GM21360 (cell line): ENCODE measurements around the gene TGIF2.
"Not testable (repeated sequence)": the region's sequence is repeated elsewhere in the genome, so short reads cannot be mapped to it uniquely, and the experiment has no call there.

Source experiments
- ATAC-seq: cut with Tn5 transposase; IDR thresholded peaks from one replicate; pipeline ENCODE4 v1.9.1; 2021; ENCODE audit warnings: mild to moderate bottlenecking, moderate library complexity; ENCODE audit not compliant: unreplicated experiment

The TGIF2 gene

DNA sequence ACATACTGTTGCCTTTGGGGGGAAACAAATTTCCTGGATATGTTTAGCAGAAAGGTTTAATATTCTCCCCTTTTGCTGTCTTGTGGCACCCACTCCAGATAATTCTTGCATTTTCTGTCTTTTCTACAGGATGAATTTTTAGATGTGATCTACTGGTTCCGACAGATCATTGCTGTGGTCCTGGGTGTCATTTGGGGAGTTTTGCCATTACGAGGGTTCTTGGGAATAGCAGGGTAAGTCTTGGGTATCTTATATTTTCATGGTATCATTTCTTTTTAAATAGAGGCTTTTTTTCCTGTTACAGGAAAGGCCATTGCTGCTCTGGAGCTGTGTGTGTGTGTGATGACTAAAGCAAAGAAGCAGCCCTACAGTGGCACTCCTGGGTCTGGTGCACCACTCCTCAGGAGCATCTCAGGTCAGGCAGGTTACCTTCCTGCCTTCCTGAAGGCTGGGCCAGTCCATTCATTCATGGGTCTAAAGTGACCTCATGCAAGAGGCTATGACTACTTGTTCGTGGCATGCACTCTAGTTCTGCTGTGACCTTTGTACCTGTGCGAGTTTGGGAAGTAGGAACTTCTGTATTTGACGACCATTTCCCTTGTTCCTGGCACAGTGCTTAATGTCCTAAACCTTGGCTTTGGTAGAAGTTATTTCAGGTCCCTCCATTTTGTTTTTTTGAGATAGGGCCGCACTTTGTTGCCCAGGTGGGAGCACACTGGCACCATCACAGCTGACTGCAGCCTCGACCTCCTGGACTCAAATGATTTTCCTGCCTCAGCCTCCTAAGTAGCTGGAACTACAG, 34.4 kb downstream of the TGIF2 start:
- ATAC-seq: no peak

DNA sequence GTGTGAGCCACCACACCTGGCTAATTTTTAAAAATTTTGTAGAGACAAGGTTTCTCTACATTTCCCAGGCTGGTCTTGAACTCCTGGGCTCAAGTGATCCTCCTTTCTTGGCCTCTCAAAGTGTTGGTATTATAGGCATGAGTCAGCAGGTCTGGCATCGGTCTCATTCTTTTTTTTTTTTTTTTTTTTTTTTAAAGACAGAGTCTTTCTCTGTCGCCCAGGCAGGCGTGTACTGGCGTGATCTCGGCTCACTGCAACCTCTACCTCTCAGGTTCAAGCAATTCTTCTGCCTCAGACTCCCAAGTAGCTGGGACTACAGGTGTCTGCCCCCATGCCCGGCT, 35.0 kb downstream of the TGIF2 start:
- not testable (repeated sequence) for ATAC-seq

DNA sequence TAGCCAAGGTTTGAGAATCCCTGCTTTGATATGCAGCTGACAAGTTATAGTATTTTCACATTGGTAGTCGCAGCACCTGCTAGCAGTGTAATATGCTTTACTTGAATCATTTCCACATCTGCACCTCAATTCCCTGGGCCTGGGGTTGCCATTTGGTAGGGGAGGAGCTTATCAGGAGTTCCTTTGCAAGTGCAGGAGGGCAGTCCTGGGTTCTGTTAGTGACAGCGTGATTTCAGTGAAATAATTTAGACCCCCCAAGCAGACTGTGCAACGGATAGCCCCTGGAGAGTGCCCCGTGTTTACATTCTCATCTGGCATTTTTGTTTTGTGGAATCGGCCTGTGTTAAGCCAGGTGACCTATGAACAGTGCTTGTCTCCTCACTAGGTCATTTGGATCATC, 38.2 kb downstream of the TGIF2 start:
- ATAC-seq: no peak

GRCh38 chr20:36613974-36614373, 40.6 kb downstream of the TGIF2 start:
- no peak for ATAC-seq

DNA sequence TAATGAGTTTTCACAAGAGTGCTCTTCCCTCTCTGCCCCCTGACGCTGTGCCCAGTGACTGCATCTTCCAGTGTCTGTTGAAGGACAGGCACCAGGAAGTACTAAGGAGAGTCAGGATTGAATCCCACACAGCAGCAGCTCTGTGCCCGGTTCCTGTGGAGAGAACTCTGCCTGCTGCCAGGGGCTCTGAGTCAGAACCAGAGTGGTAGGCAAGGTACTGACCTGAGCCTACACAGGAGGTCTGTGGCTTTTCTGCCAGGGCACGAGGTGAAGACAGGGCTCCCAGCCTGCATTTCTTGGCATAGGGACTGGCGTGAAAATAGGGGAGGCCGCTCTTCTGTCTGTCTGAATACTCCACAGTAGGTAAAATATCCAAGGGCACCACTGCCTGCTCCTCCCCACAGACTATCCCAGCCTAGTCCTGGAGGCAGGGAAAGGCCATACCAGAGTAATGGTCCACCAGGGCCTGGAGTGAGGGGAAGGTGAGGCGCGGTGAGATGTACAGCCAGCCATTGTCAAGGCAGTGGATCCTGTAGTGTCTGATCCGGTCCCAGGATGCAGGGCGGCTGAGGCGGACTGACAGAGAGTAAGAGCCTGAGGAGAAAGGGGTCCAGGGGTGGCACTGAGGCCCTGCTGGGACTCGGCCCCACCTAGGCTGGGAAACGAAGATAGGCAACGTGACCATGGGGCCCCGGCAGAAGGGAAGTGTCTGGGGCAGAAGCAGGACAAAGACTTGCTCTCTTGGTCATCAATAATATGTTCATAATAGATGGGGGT, 41.6 kb downstream of the TGIF2 start:
- ATAC-seq: no peak

- no peak for ATAC-seq
These were observed 47.5 kb downstream of the TGIF2 start for GRCh38 chr20:36620917-36621316.

DNA sequence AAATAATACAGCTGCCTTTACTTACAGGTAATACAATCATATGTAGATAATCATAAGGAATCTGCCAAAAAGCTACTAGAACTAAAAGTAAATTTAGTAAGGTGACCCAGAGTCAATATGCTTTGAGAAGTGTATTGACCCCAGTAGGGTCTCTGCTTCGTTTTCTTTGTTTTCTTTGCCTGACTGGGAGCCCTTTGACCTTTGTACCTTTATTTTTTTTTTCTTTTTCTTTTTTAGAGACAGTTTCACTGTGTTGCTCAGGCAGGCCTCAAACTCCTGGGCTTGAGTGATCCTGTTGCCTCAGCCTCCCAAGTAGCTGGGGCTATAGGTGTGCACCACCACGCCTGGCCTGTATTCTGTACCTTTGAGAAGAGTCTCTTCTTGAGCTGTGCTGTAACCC, 50.0 kb downstream of the TGIF2 start:
- no peak for ATAC-seq

GRCh38 chr20:36624068-36624943, 50.9 kb downstream of the TGIF2 start:
- no peak for ATAC-seq

GRCh38 chr20:36624944-36625324, 51.5 kb downstream of the TGIF2 start:
- ATAC-seq: no peak

DNA sequence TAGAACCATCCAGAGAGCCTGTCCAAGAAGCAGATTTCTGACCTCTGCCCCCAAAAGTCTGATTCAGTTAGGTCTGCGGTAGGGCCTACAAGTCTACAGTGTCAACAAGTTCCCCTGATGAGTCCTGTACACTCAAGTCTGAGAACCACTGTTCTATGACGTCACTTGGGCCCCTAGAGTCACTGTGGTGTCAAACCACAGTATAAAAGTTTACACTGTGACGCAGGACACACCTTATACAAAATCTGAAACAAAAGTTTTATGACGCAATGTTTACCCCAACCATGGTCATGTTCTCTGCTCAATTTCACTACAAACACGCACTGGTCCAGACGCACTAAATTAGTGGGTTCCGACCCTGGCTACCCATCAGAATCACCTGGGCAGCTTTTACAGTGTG, 54.7 kb downstream of the TGIF2 start:
- ATAC-seq: no peak

DNA sequence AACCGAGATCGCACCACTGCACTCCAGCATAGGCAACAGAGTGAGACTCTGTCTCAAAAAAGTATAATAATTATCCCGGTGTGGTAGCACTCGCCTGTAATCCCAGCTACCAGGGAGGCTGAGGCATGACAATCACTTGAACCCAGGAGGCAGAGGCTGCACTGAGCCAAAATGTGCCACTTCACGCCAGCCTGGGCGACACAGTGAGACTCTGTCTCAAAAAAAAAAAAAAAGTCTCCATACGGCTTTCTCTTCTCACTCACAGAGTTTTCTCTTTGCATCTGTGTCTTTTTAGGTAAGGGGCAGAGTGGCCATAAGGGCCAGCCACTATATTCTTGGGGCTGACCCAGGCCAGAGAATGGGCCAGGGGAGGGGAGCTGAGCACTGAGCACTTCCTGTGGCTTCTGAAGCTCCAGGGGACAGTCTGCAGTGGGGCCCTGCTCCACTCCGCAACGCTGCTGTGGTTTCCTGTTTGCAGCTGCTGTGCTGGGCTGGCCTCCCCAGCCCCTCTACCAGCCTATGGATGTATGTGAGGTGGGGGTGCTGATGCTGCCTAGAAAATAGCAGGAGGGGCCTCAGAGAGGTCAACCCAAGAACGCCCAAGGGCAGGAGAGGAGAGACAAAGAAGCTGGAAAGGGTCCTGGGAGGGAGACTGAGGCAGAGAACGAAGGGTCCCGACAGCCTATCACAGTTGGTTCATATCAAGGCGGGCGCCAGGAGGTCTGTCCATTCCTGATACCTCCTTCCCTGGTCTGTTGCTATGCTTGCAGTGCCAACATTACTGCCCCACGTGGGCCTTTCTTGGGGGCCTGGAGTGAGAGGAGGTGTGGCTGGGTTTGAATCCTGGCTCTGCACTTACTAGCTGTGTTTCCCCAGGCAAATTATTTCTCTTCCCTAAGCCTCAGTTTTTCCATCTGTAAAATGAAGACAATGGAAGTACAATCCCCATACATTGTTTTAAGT, 56.6 kb downstream of the TGIF2 start:
- no peak for ATAC-seq

DNA sequence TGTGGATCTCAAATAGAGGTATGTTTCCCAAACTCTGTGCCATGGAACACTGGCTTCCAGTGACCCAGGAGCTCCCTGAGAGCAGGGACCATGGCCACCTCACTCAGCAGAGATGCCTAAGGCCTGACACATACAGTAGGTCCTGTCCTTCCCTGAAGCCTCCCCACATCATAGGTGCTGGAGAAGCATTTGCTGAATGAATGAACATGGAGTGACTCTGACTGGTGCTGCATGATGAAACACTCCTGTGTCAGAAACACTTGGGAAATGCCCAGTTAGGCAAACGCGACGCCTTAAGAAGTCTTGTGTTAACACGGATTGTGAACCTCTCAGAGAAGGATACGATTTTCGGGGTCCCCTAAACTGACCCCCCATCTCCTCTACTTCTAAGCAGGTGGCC, 58.2 kb downstream of the TGIF2 start:
- no peak for ATAC-seq

DNA sequence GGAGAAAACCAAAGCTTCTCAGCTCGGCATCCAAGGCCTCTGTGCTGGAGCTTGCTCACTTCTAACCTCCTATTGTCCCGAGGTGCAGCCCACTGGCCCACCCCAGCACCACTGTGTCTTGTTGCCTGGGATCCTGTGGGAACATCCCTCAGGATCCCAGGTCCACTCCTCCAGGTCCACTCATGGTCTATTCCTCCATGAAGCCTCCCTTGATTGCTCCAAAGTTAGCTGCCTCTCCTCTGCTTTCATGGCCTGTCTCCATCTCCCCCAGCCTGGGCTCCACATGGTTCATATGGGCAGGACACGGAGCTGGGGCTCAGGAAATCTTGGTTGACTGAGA, 58.7 kb downstream of the TGIF2 start:
- no peak for ATAC-seq

GRCh38 chr20:36632487-36633284, 59.3 kb downstream of the TGIF2 start:
- ATAC-seq: no peak

GRCh38 chr20:36633285-36633772, 59.9 kb downstream of the TGIF2 start:
- ATAC-seq: no peak

- no peak for ATAC-seq
These were observed 60.9 kb downstream of the TGIF2 start for GRCh38 chr20:36634342-36634741.

- ATAC-seq: not testable (repeated sequence)
These were observed 65.5 kb downstream of the TGIF2 start for GRCh38 chr20:36638876-36639400.

- no peak for ATAC-seq
These were observed 68.1 kb downstream of the TGIF2 start for GRCh38 chr20:36641506-36641843.

- ATAC-seq: no peak
These were observed 68.7 kb downstream of the TGIF2 start for GRCh38 chr20:36642136-36642535.
